Mucosa of descending colon (tissue), 3 donors: Measurements from ENCODE around the gene ARRB1. TPM values are rescaled to one million over a fixed set of nuclear protein-coding genes. Genes with fewer than 3 reads are reported as not detected.
"Not testable (repeated sequence)": the region's sequence is repeated elsewhere in the genome, so short reads cannot be mapped to it uniquely, and the experiment has no call there.

Experiments
- ATAC-seq: fragments of 200-7000 bp; cut with Tn5 transposase; one replicate; pipeline ENCODE4 v1.9.1; 2020; ENCODE audit warnings: mild to moderate bottlenecking, moderate library complexity
- DNase-seq, 3 donors: peaks; one replicate each; pipeline ENCODE4 v3.0.0-alpha.2; 2020
- H3K36me3 ChIP-seq: fragments of 200-600 bp; one replicate; pipeline ENCODE4 v1.8.0; 2021; ENCODE audit warnings: low read depth, mild to moderate bottlenecking
- H3K4me1 ChIP-seq: fragments of 200-600 bp; one replicate; pipeline ENCODE4 v1.8.0; 2021; ENCODE audit warnings: low read depth, mild to moderate bottlenecking
- H3K4me3 ChIP-seq: fragments of 200-600 bp; one replicate; pipeline ENCODE4 v1.8.0; 2021; ENCODE audit warnings: mild to moderate bottlenecking
- H3K9me3 ChIP-seq: fragments of 200-600 bp; one replicate; pipeline ENCODE4 v1.8.0; 2021; ENCODE audit warnings: mild to moderate bottlenecking
- CTCF ChIP-seq: fragments of 200-600 bp; IDR thresholded peaks from one replicate; pipeline ENCODE4 v1.8.0; 2022; ENCODE audit warnings: antibody characterized with exemption, mild to moderate bottlenecking
- intact Hi-C, 2 donors: fragments of 100-400 bp; cut with DNase I in 1 of 2; cut with micrococcal nuclease in 1 of 2; formaldehyde crosslinking; loops; one replicate each; pipeline versions ENCODE4 v1.11.0 to v1.11.1; 2022; cut with DNase I, micrococcal nuclease
- total RNA-seq, 3 donors: library from RNA; stranded (reverse); fragmentation: NEBNext Ultra II Directional in 2 of 3; extraction: Animal tissue kit (Norgen Biotek cat#: 25700) in 2 of 3; gene quantifications; one replicate each; pipeline versions ENCODE4 v1.2.1 to v1.2.4, GENCODE V29; 2021 to 2023
- donor health status: DM: no; HTN: no; CAD: no; lungs with moderate emphysema.
- donor health status: DM: no; HTN: no; CAD: no.
- donor health status: DM: no; HTN: yes; CAD: no.

The ARRB1 gene
- total RNA-seq, 3 donors from 2014 or later: 76.7 to 128 (median 121) TPM

GRCh38 chr11:75384438-75385080 lies 33.1 kb upstream of the ARRB1 start:
- peak; percentile 91 for TF ChIP-seq CTCF
- DNase-seq: peak; percentile 86 to 90 (median 87)
- ATAC-seq: peak; percentile 66
- Histone ChIP-seq H3K4me3 (no peak overlapping the region), H3K4me1 (peaks cover 45% of the 10 kb centered on the region), H3K9me3 (no peaks in the 10 kb centered on the region), H3K36me3 (no peaks in the 10 kb centered on the region)
- intact Hi-C loops: loop anchor here (5.0 to 10.0 kb wide), 3 partner anchors 57 to 102 kb away; no protein-coding TSS in a partner anchor

GRCh38 chr11:75383246-75383645 lies 31.8 kb upstream of the ARRB1 start:
- DNase-seq: no peak
- Histone ChIP-seq H3K9me3 (no peaks in the 10 kb centered on the region), H3K4me1 (peaks cover 43% of the 10 kb centered on the region), H3K36me3 (no peaks in the 10 kb centered on the region), H3K4me3 (no peak overlapping the region)
- TF ChIP-seq CTCF: no peak
- intact Hi-C loops: loop anchor here (5.0 to 10.0 kb wide), 2 partner anchors 56 to 58 kb away; no protein-coding TSS in a partner anchor
- ATAC-seq: no peak

GRCh38 chr11:75380716-75381420 lies 29.4 kb upstream of the ARRB1 start:
- no peak for TF ChIP-seq CTCF
- H3K9me3 ChIP-seq: no peaks in the 10 kb centered on the region
- no peaks in the 10 kb centered on the region for H3K36me3 ChIP-seq
- intact Hi-C loops: loop anchor here (5.0 to 10.0 kb wide), 2 partner anchors 54 to 56 kb away; no protein-coding TSS in a partner anchor
- no peak overlapping the region for H3K4me3 ChIP-seq
- peak; percentile 86 for ATAC-seq
- H3K4me1 ChIP-seq: peaks cover 26% of the 10 kb centered on the region
- peak in 2 of 3 donors; percentile 70 to 71 for DNase-seq

- Histone ChIP-seq H3K4me3 (no peak overlapping the region), H3K36me3 (no peaks in the 10 kb centered on the region), H3K4me1 (peaks cover 26% of the 10 kb centered on the region), H3K9me3 (no peaks in the 10 kb centered on the region)
- ATAC-seq: peak; percentile 24
- intact Hi-C loops: loop anchor here (5.0 to 10.0 kb wide), 2 partner anchors 53 to 55 kb away; no protein-coding TSS in a partner anchor
- TF ChIP-seq CTCF: no peak
- DNase-seq: peak in 1 of 3 donors; percentile 56
Measured at GRCh38 chr11:75380245-75380644, 28.8 kb upstream of the ARRB1 start.

GRCh38 chr11:75378776-75379175 lies 27.3 kb upstream of the ARRB1 start:
- intact Hi-C loops, ATAC-seq: not testable (repeated sequence)

GRCh38 chr11:75376175-75376574 lies 24.7 kb upstream of the ARRB1 start:
- Histone ChIP-seq H3K4me1 (peaks cover 33% of the 10 kb centered on the region), H3K9me3 (no peaks in the 10 kb centered on the region), H3K4me3 (no peak overlapping the region), H3K36me3 (no peaks in the 10 kb centered on the region)
- DNase-seq: no peak
- TF ChIP-seq CTCF: no peak
- no peak for ATAC-seq
- intact Hi-C loops: no loop called here

More at GRCh38 chr11:75378776-75379175, 27.3 kb upstream of the ARRB1 start:
- not testable (repeated sequence) for DNase-seq, H3K36me3 ChIP-seq, H3K9me3 ChIP-seq, H3K4me3 ChIP-seq
- H3K4me1 ChIP-seq: peaks cover 18% of the 10 kb centered on the region
